ENCODE results near the gene KRTAP10-6. TPM values are rescaled to one million over a fixed set of nuclear protein-coding genes. Genes with fewer than 3 reads are reported as not detected.
"Not testable (repeated sequence)": the region's sequence is repeated elsewhere in the genome, so short reads cannot be mapped to it uniquely, and the experiment has no call there.

Gene KRTAP10-6
- total RNA-seq, result not detected

DNA sequence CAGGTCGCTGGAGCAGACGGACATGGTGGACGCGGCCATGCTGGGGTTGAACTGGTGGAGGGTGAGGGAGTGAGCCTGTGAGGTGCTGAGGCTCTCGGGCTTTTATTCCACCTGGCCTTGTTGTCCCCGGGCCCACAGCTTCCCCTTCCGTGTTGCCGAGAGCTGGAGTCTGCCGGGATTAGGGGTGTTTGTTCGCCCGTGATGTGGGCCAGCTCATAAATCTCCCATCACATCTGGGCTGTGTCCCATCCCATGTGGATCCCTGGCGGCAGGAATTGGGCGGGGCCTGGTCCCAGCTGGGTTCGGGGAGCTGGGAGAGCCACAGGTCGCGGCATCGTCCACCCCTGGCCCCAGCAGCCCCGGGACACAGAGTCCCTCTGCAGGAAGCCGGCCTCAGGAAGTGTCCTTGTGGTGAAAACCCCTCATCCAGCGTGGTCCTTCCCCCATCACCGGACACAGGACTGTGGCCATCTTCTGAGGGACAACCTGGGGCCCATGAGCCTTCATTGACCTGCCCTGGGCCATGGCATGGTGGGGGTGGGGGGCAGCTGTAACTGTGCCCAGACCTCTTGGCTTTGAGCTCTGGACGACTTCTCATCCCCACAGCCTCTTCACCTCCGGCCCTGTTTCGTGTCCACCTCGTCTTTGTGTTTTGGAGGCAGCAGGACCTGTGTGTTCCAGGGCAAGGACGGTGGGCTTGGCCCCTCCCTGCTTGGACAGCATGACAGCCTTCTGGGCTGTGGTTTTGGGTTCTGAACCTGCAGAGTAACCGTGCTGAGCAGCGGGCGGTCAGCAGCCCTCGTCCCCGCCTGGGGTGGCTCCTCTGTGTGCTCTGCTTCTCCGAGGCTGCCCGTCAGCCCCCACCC lies at the start of gene KRTAP10-6:
KRTAP10-6 (minus strand) TSS at position 60 of the 866 bp plus-strand sequence; CDS start at position 39, 21 bp downstream.
- DNase-seq (no peak), ATAC-seq (replicated peaks in 1 of 2) (no peak)
- no peaks in the 10 kb centered on the region for H3K4me1 Mint-ChIP-seq (ENCODE audit: low read depth)
- H3K36me3 Mint-ChIP-seq (ENCODE audit: insufficient read depth in 2 of 2), result no peaks in the 10 kb centered on the region
- H3K9me3 Mint-ChIP-seq, result no peaks in the 10 kb centered on the region
- no peaks in the 10 kb centered on the region for H3K27me3 Mint-ChIP-seq (ENCODE audit: low read depth)
- no peak within 1 kb of the TSS for H3K27ac Mint-ChIP-seq
- H3K4me3 Mint-ChIP-seq, result no peak within 1 kb of the TSS

DNA sequence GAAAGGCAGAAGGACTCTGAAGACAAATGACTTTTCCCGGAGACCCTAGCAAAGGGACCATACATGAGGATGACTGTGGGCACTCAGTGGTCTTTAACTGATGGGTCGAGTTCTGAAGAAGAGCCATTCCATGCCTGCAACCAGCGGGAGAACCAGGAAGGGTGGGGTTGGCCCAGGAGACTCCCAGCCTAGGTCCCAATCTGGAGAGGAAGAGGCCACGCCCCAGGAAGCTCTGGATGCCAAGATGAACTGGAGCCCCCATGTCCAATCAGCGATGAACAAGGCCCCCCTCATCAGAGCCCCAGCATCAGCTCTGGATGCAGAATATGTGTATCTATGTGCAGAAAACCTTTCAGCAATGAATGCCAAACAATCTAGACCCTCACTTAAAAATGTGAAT lies 48.5 kb upstream of the KRTAP10-6 start:
- H3K9me3 Mint-ChIP-seq, result peaks cover 17 to 21% of the 10 kb centered on the region in 2 donors
- no peak overlapping the region for H3K4me3 Mint-ChIP-seq
- H3K4me1 Mint-ChIP-seq (ENCODE audit: low read depth), result no peaks in the 10 kb centered on the region
- no peaks in the 10 kb centered on the region for H3K27me3 Mint-ChIP-seq (ENCODE audit: low read depth)
- no peak overlapping the region for H3K27ac Mint-ChIP-seq
- no peak for DNase-seq
- no peak for ATAC-seq (replicated peaks in 1 of 2)
- H3K36me3 Mint-ChIP-seq (ENCODE audit: insufficient read depth in 2 of 2), result peaks cover 13 to 16% of the 10 kb centered on the region in 2 donors

DNA sequence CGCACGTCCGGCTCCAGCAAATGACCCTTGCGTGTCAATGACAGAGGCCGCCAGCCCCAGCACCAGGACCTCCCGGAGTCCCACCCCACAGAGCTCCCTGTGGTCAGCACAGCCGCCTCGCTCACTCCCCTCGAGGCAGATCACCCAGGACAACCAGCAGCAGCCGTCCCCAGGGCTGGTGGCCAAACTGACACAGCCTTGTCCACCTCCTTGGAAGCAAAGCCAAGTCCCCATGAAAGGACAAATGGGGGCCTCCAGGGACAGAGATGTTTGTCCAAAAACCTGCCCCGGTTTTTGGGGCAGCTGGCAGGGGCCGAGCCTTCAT lies 47.0 kb upstream of the KRTAP10-6 start:
- DNase-seq, result no peak
- peaks cover 8 to 10% of the 10 kb centered on the region in 2 donors for H3K36me3 Mint-ChIP-seq (ENCODE audit: insufficient read depth in 2 of 2)
- ATAC-seq (replicated peaks in 1 of 2), result no peak

GRCh38 chr21:44638506-44639330 lies 46.4 kb upstream of the KRTAP10-6 start:
- not testable (repeated sequence) for H3K27me3 Mint-ChIP-seq (ENCODE audit: low read depth); H3K4me1 Mint-ChIP-seq (ENCODE audit: low read depth); H3K27ac Mint-ChIP-seq; DNase-seq; ATAC-seq (replicated peaks in 1 of 2); H3K36me3 Mint-ChIP-seq (ENCODE audit: insufficient read depth in 2 of 2); H3K4me3 Mint-ChIP-seq
- H3K9me3 Mint-ChIP-seq, result peaks cover 14 to 20% of the 10 kb centered on the region in 2 donors

More for the DNA sequence above, 47.0 kb upstream of the KRTAP10-6 start:
- Mint-ChIP-seq H3K4me3 (no peak overlapping the region), H3K27ac (no peak overlapping the region), H3K9me3 (peaks cover 16 to 20% of the 10 kb centered on the region in 2 donors), H3K27me3 (ENCODE audit: low read depth) (no peaks in the 10 kb centered on the region), H3K4me1 (ENCODE audit: low read depth) (no peaks in the 10 kb centered on the region)

DNA sequence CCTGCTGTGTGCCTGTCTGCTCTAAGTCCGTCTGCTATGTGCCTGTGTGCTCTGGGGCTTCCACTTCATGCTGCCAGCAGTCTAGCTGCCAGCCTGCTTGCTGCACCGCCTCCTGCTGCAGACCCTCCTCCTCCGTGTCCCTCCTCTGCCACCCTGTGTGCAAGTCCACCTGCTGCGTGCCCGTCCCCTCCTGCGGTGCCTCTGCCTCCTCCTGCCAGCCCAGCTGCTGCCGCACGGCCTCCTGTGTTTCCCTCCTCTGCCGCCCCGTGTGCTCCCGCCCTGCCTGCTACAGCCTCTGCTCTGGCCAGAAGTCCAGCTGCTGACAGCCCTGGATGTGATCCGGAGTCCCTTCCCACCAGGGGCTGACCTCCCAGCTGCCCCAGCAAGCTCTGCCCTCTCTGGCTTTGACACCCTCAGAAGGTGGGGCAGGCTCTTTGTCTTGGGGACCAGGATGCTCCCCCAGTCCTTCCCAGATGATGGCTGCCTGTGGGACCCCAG lies 45.6 kb upstream of the KRTAP10-6 start:
- not testable (repeated sequence) for ATAC-seq (replicated peaks in 1 of 2); H3K27me3 Mint-ChIP-seq (ENCODE audit: low read depth); DNase-seq; H3K4me3 Mint-ChIP-seq; H3K4me1 Mint-ChIP-seq (ENCODE audit: low read depth); H3K27ac Mint-ChIP-seq
- Mint-ChIP-seq H3K36me3 (ENCODE audit: insufficient read depth in 2 of 2) (peaks cover 9 to 12% of the 10 kb centered on the region in 2 donors), H3K9me3 (peaks cover 11 to 17% of the 10 kb centered on the region in 2 donors)

- Mint-ChIP-seq H3K4me1 (ENCODE audit: low read depth) (no peaks in the 10 kb centered on the region), H3K27ac (no peak within 1 kb of the TSS), H3K9me3 (peaks cover 11 to 16% of the 10 kb centered on the region in 2 donors), H3K36me3 (ENCODE audit: insufficient read depth in 2 of 2) (peaks cover 9 to 10% of the 10 kb centered on the region in 2 donors), H3K27me3 (ENCODE audit: low read depth) (no peaks in the 10 kb centered on the region), H3K4me3 (no peak within 1 kb of the TSS)
- no peak for ATAC-seq (replicated peaks in 1 of 2)
- no peak for DNase-seq
Observed at GRCh38 chr21:44637018-44637850, 44.9 kb upstream of the KRTAP10-6 start, which contains the start of gene KRTAP10-10. TSS of gene KRTAP10-10 (plus strand) at chr21:44637356. CDS start at chr21:44637418, 62 bp downstream.

- DNase-seq, result no peak
- Mint-ChIP-seq H3K4me1 (ENCODE audit: low read depth) (no peaks in the 10 kb centered on the region), H3K4me3 (no peak overlapping the region), H3K27me3 (ENCODE audit: low read depth) (no peaks in the 10 kb centered on the region), H3K27ac (no peak overlapping the region), H3K9me3 (peaks cover 13 to 22% of the 10 kb centered on the region in 2 donors), H3K36me3 (ENCODE audit: insufficient read depth in 2 of 2) (peaks cover 14 to 15% of the 10 kb centered on the region in 2 donors)
- ATAC-seq (replicated peaks in 1 of 2), result no peak
Observed at GRCh38 chr21:44636209-44637017, 44.1 kb upstream of the KRTAP10-6 start.

GRCh38 chr21:44632067-44632466 lies 39.8 kb upstream of the KRTAP10-6 start:
- Mint-ChIP-seq H3K4me3 (no peak overlapping the region), H3K9me3 (peaks cover 15 to 30% of the 10 kb centered on the region in 2 donors), H3K27me3 (ENCODE audit: low read depth) (no peaks in the 10 kb centered on the region), H3K36me3 (ENCODE audit: insufficient read depth in 2 of 2) (peaks cover 23 to 24% of the 10 kb centered on the region in 2 donors), H3K27ac (no peak overlapping the region), H3K4me1 (ENCODE audit: low read depth) (no peaks in the 10 kb centered on the region)
- no peak for ATAC-seq (replicated peaks in 1 of 2)
- DNase-seq, result no peak

- peak overlapping the region; percentile 49 for H3K27ac Mint-ChIP-seq
Observed at GRCh38 chr21:44630440-44630839, 38.1 kb upstream of the KRTAP10-6 start.

DNA sequence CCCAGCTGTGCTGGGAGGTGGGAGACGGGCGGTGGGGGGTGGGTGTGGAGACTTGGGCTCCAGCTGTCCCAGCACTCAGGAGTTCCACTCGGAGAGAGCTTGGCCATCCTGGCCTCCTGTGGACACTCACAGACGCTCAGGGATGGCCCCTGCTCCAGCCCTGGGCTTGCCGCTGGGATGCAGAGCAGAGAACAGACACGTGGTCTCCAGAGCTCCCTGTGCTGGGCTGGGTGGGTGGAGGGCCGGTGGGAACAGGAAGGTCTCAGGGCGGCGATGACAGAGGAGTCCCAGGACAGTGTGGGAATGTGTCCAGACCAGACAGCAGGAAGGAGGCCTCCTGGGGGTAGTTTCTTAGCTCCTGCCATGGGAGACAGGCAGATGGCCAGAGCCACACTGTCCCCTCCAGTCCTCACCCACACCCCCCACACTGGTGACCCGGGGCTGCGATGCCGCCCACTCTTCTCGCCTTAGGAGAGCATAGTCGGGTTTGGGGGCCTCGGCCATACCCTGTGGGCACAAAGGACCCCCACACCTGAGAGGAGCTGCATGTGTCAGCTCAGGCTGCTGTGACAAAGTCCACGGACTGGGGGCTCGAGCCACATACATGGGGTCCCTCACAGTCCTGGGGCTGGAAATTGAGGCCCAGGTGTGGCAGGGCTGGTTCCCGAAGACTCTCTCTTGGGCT lies 36.5 kb upstream of the KRTAP10-6 start:
- H3K27me3 Mint-ChIP-seq (ENCODE audit: low read depth), result no peaks in the 10 kb centered on the region
- H3K9me3 Mint-ChIP-seq, result peaks cover 20 to 30% of the 10 kb centered on the region in 2 donors
- no peak overlapping the region for H3K27ac Mint-ChIP-seq
- H3K4me1 Mint-ChIP-seq (ENCODE audit: low read depth), result no peaks in the 10 kb centered on the region
- DNase-seq (no peak), ATAC-seq (replicated peaks in 1 of 2) (no peak)
- no peak overlapping the region for H3K4me3 Mint-ChIP-seq
- peaks cover 29 to 32% of the 10 kb centered on the region in 2 donors for H3K36me3 Mint-ChIP-seq (ENCODE audit: insufficient read depth in 2 of 2)

More at GRCh38 chr21:44630440-44630839, 38.1 kb upstream of the KRTAP10-6 start:
- Mint-ChIP-seq H3K4me1 (ENCODE audit: low read depth) (no peaks in the 10 kb centered on the region), H3K27me3 (ENCODE audit: low read depth) (no peaks in the 10 kb centered on the region), H3K9me3 (peaks cover 15 to 30% of the 10 kb centered on the region in 2 donors), H3K36me3 (ENCODE audit: insufficient read depth in 2 of 2) (peaks cover 23 to 24% of the 10 kb centered on the region in 2 donors), H3K4me3 (no peak overlapping the region)
- ATAC-seq (replicated peaks in 1 of 2) (no peak), DNase-seq (no peak)

DNA sequence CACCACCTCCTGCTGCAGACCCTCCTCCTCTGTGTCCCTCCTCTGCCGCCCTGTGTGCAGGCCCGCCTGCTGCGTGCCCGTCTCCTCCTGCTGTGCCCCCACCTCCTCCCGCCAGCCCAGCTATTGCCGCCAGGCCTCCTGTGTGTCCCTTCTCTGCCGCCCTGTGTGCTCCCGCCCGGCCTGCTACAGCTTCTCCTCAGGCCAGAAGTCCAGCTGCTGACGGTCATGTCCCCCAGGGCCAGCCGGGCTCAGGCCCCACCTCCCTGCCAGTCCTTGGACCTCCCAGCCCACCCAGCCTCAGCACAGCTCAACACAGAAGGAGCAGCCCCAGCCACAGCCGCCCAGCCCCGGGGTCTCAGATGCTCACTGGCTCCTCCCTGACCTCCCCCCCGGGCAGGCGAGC lies 35.5 kb upstream of the KRTAP10-6 start:
- H3K9me3 Mint-ChIP-seq, result peaks cover 24 to 33% of the 10 kb centered on the region in 2 donors
- H3K4me3 Mint-ChIP-seq; H3K27ac Mint-ChIP-seq; DNase-seq; H3K27me3 Mint-ChIP-seq (ENCODE audit: low read depth); H3K4me1 Mint-ChIP-seq (ENCODE audit: low read depth); ATAC-seq (replicated peaks in 1 of 2): not testable (repeated sequence)
- H3K36me3 Mint-ChIP-seq (ENCODE audit: insufficient read depth in 2 of 2), result peaks cover 31 to 34% of the 10 kb centered on the region in 2 donors
